Measurements from ENCODE around the gene CDHR2. TPM values are rescaled to one million over a fixed set of nuclear protein-coding genes. Genes with fewer than 3 reads are reported as not detected.
"Not testable (repeated sequence)": the region's sequence is repeated elsewhere in the genome, so short reads cannot be mapped to it uniquely, and the experiment has no call there.

CDHR2 gene
- total and polyA plus RNA-seq, 8 donors, result 0.18 to 0.92 (median 0.32) TPM; not detected in 1

GRCh38 chr5:176545388-176545736 is 3.8 kb upstream of the CDHR2 start:
- H3K27me3 ChIP-seq, result peaks cover 0 to 1% of the 10 kb centered on the region in 2 donors
- H3K9me3 ChIP-seq, result no peaks in the 10 kb centered on the region
- H3K36me3 ChIP-seq, result no peaks in the 10 kb centered on the region
- H3K27ac ChIP-seq, result no peak overlapping the region
- DNase-seq (no peak), ATAC-seq (no peak)
- intact Hi-C loops (cut with DNase I), result no loop called here
- no peak for TF ChIP-seq CTCF (IDR thresholded peaks at IDR 0.05)
- peaks cover 17 to 48% of the 10 kb centered on the region in 2 donors for H3K4me1 ChIP-seq
- no peak overlapping the region for H3K4me3 ChIP-seq

GRCh38 chr5:176545737-176546509 is 3.2 kb upstream of the CDHR2 start:
- peaks cover 17 to 48% of the 10 kb centered on the region in 2 donors for H3K4me1 ChIP-seq
- H3K4me3 ChIP-seq, result no peak overlapping the region
- H3K9me3 ChIP-seq, result no peaks in the 10 kb centered on the region
- H3K36me3 ChIP-seq, result no peaks in the 10 kb centered on the region
- TF ChIP-seq CTCF (IDR thresholded peaks at IDR 0.05), result no peak
- H3K27me3 ChIP-seq, result peaks cover 0 to 7% of the 10 kb centered on the region in 2 donors
- intact Hi-C loops (cut with DNase I), result no loop called here
- H3K27ac ChIP-seq, result no peak overlapping the region
- ATAC-seq, result no peak
- DNase-seq, result no peak

GRCh38 chr5:176547802-176548201 is 1.3 kb upstream of the CDHR2 start:
- H3K27ac ChIP-seq, result peak overlapping the region in 1 of 2 donors; percentile 61
- H3K4me1 ChIP-seq, result peaks cover 0 to 30% of the 10 kb centered on the region in 2 donors
- no peaks in the 10 kb centered on the region for H3K9me3 ChIP-seq
- intact Hi-C loops (cut with DNase I), result no loop called here
- no peak for ATAC-seq
- no peak for DNase-seq
- peaks cover 0 to 26% of the 10 kb centered on the region in 2 donors for H3K27me3 ChIP-seq
- no peak for TF ChIP-seq CTCF (IDR thresholded peaks at IDR 0.05)
- H3K36me3 ChIP-seq, result no peaks in the 10 kb centered on the region
- H3K4me3 ChIP-seq, result no peak overlapping the region

- ATAC-seq, result no peak
- Histone ChIP-seq H3K4me1 (peaks cover 0 to 20% of the 10 kb centered on the region in 2 donors), H3K27ac (no peak overlapping the region), H3K27me3 (peaks cover 0 to 46% of the 10 kb centered on the region in 2 donors), H3K4me3 (no peak overlapping the region), H3K9me3 (no peaks in the 10 kb centered on the region), H3K36me3 (no peaks in the 10 kb centered on the region)
- TF ChIP-seq CTCF (IDR thresholded peaks at IDR 0.05), result no peak
- intact Hi-C loops (cut with DNase I), result no loop called here
- DNase-seq, result no peak
Measured at GRCh38 chr5:176549871-176550270, 729 bp downstream of the CDHR2 start.

GRCh38 chr5:176550275-176550831 is 1.2 kb downstream of the CDHR2 start:
- peak in 1 of 4 donors; percentile 84 for DNase-seq
- H3K36me3 ChIP-seq, result no peaks in the 10 kb centered on the region
- no peaks in the 10 kb centered on the region for H3K9me3 ChIP-seq
- TF ChIP-seq CTCF (IDR thresholded peaks at IDR 0.05), result no peak
- ATAC-seq, result no peak
- no peak overlapping the region for H3K27ac ChIP-seq
- intact Hi-C loops (cut with DNase I), result no loop called here
- peaks cover 0 to 20% of the 10 kb centered on the region in 2 donors for H3K4me1 ChIP-seq
- no peak overlapping the region for H3K4me3 ChIP-seq
- peaks cover 0 to 47% of the 10 kb centered on the region in 2 donors for H3K27me3 ChIP-seq

- DNase-seq; H3K36me3 ChIP-seq; H3K9me3 ChIP-seq; intact Hi-C loops (cut with DNase I); ATAC-seq; H3K27ac ChIP-seq; H3K4me3 ChIP-seq: not testable (repeated sequence)
- Histone ChIP-seq H3K4me1 (peaks cover 0 to 22% of the 10 kb centered on the region in 2 donors), H3K27me3 (peaks cover 0 to 47% of the 10 kb centered on the region in 2 donors)
Measured at GRCh38 chr5:176550937-176551336, 1.8 kb downstream of the CDHR2 start.

All from left lung (tissue), 10 donors.